Measurements from ENCODE around the gene HOXD4. TPM values are rescaled to one million over a fixed set of nuclear protein-coding genes. Genes with fewer than 3 reads are reported as not detected.

The HOXD4 gene
- total and polyA plus RNA-seq, 11 donors = 0.10 to 0.96 (median 0.41) TPM; not detected in 2

DNA sequence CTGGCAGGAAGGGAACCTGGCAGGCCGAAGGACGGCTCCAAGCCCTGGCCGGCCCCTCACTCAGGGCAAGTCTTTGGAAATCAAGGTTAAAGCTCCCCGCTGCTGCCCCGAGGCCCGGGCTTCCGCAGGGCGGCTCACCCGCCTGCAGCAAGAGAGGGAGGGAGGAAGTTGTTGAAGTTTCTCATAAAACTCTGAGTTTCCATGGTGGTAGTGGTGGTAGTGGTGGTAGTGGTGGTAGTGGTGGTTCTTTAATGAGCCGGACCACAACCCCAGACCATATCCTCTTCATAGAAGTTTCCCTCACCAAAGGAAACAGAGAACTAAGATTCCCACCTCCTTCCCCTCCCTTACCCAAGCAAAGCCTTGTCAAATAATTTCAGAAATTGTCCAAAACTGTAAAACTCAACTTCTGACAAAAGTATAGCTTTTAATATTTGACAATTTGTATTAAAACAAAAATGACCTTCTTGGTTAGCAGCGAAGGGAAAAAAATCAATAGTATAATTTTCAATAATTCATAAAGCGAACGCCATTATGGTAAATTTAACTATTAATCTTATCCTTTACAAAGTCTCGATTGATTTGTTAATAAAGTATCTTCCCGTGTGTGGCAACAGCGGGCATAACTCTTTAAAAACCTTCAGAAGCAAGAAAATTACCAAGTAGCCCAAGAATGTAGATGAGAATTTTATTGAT, 36.3 kb upstream of the HOXD4 start:
- no peaks in the 10 kb centered on the region for H3K36me3 ChIP-seq
- intact Hi-C loops (cut with DNase I) = no loop called here
- ATAC-seq = no peak

DNA sequence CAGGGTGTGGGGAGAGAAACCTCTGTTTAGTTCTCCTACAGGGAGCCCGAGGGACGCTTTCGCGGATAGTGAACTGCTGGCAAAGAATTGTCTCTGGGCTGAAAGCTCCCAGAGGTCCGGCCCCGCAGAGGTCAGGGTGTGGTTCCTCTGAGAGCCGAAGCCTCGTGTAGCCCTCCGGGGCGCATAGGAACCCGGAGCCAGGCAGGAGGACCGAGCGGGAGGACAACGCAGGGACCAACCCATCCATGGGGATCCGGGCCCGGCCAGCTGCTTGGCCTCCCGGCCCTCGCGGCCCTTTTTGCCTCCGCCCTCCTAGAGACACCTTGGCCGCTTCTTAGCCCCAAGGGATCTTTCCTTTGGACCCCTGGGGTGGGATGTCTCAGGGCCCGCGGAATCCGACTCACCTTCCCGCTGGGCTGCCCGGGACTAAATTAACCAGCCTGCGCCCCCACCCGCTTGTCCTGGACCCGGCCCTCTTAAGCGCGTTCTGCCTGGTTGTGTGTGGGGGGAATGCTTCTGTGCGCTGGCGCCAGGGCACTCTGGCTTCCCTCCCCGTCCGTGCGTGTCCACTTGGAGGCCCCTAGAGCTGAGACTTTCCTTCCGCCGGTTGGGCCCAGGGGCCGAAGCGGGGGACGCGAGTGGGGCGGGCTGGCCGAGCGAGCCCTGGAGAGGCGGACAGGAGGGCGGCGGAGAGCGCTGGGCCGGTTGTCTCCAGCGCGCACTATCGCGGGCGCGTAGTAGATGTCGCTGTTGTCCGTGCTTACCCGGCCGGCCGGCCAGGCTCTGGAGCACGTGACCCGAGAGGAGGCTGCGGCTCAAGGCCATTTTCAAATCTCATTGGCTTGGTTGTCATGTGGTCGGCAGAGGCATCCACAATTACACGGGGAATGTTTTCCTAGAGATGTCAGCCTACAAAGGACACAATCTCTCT, 35.2 kb upstream of the HOXD4 start, which contains the start of gene HOXD10:
TSS of gene HOXD10 (plus strand) at position 896 of the 931 bp plus-strand sequence. CDS start 56 bp downstream, outside the sequence.
- Histone ChIP-seq H3K36me3 (no peaks in the 10 kb centered on the region), H3K4me1 (peaks cover 0 to 9% (median 0%) of the 10 kb centered on the region in 12 donors), H3K27ac (no peak within 1 kb of the TSS), H3K4me3 (peak within 1 kb of the TSS in 1 of 12 donors; percentile 5), H3K9me3 (no peaks in the 10 kb centered on the region), H3K27me3 (peaks cover 94 to 100% (median 99%) of the 10 kb centered on the region in 9 donors)
- TF ChIP-seq POLR2A (IDR thresholded peaks at IDR 0.05) = no peak
- TF ChIP-seq, protein P1, sequence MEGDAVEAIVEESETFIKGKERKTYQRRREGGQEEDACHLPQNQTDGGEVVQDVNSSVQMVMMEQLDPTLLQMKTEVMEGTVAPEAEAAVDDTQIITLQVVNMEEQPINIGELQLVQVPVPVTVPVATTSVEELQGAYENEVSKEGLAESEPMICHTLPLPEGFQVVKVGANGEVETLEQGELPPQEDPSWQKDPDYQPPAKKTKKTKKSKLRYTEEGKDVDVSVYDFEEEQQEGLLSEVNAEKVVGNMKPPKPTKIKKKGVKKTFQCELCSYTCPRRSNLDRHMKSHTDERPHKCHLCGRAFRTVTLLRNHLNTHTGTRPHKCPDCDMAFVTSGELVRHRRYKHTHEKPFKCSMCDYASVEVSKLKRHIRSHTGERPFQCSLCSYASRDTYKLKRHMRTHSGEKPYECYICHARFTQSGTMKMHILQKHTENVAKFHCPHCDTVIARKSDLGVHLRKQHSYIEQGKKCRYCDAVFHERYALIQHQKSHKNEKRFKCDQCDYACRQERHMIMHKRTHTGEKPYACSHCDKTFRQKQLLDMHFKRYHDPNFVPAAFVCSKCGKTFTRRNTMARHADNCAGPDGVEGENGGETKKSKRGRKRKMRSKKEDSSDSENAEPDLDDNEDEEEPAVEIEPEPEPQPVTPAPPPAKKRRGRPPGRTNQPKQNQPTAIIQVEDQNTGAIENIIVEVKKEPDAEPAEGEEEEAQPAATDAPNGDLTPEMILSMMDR (IDR thresholded peaks at IDR 0.05) = peak in 3 of 12 donors; percentile 8 to 22 (median 15)
- peak in 2 of 4 donors; percentile 20 to 36 for ATAC-seq
- intact Hi-C loops (cut with DNase I) = no loop called here
- DNase-seq = no peak
- WGBS, 4 donors = 3 to 6% (median 4%) methylated on average over 47 to 66 of the region's 66 CpGs

More for the DNA sequence above, 36.3 kb upstream of the HOXD4 start:
- Histone ChIP-seq H3K27ac (no peak overlapping the region), H3K9me3 (no peaks in the 10 kb centered on the region), H3K27me3 (peaks cover 94 to 100% (median 99%) of the 10 kb centered on the region in 9 donors), H3K4me3 (no peak overlapping the region), H3K4me1 (peaks cover 0 to 8% (median 0%) of the 10 kb centered on the region in 12 donors)
- 14 to 21% (median 14%) methylated on average over 15 to 16 of the region's 16 CpGs for WGBS, 4 donors
- peak in 1 of 5 donors; percentile 10 for DNase-seq
- TF ChIP-seq, protein P1 (IDR thresholded peaks at IDR 0.05) = no peak
- no peak for TF ChIP-seq POLR2A (IDR thresholded peaks at IDR 0.05)

DNA sequence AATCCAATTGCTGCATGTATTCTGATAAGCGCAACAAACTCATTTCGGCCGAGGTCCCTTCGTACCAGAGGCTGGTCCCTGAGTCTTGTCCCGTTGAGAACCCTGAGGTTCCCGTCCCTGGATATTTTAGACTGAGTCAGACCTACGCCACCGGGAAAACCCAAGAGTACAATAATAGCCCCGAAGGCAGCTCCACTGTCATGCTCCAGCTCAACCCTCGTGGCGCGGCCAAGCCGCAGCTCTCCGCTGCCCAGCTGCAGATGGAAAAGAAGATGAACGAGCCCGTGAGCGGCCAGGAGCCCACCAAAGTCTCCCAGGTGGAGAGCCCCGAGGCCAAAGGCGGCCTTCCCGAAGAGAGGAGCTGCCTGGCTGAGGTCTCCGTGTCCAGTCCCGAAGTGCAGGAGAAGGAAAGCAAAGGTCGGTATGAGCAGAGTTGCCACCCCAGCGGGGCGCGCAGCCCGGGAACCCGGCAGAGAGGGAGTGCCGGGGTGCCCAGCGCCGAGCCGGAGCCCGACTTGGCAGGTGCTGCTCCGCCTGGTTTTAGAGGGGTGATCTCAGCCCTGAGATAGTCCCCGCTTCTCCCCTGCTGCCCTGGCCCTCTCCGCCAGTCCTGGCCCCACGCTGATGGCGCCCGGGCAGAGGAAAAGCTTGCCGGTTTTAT, 34.1 kb upstream of the HOXD4 start:
- intact Hi-C loops (cut with DNase I) = no loop called here
- H3K27me3 ChIP-seq = peaks cover 94 to 100% (median 99%) of the 10 kb centered on the region in 9 donors
- DNase-seq = no peak

More for the DNA sequence above, 34.1 kb upstream of the HOXD4 start:
- TF ChIP-seq, protein P1 (IDR thresholded peaks at IDR 0.05) = no peak
- no peak for TF ChIP-seq POLR2A (IDR thresholded peaks at IDR 0.05)
- no peak for ATAC-seq
- 14 to 25% (median 16%) methylated on average over 34 to 40 of the region's 40 CpGs for WGBS, 4 donors
- Histone ChIP-seq H3K9me3 (no peaks in the 10 kb centered on the region), H3K36me3 (no peaks in the 10 kb centered on the region), H3K27ac (no peak overlapping the region), H3K4me3 (peak overlapping the region in 1 of 12 donors; percentile 5), H3K4me1 (peaks cover 0 to 21% (median 2%) of the 10 kb centered on the region in 12 donors)

Measured in heart left ventricle (tissue), 16 donors.